NCI-H460 (cell line): ENCODE data around the gene ZNF609. TPM values are rescaled to one million over a fixed set of nuclear protein-coding genes. Genes with fewer than 3 reads are reported as not detected.
"Not testable (repeated sequence)": the region's sequence is repeated elsewhere in the genome, so short reads cannot be mapped to it uniquely, and the experiment has no call there.

Experiments used
- DNase-seq: peaks from one replicate; pipeline ENCODE4 v3.0.0-alpha.2; 2016; ENCODE audit warnings: low read depth; ENCODE audit errors: extremely low read depth
- total RNA-seq: library from RNA; depleted of rRNA; stranded (reverse); fragments of >200 nt; shearing (Covaris generic); gene quantifications from 2 replicates; pipeline ENCODE4 v1.2.3, GENCODE V29; 2014

Gene ZNF609
- total RNA-seq, 1 experiment from 2014 or later: 15.0 TPM

DNA sequence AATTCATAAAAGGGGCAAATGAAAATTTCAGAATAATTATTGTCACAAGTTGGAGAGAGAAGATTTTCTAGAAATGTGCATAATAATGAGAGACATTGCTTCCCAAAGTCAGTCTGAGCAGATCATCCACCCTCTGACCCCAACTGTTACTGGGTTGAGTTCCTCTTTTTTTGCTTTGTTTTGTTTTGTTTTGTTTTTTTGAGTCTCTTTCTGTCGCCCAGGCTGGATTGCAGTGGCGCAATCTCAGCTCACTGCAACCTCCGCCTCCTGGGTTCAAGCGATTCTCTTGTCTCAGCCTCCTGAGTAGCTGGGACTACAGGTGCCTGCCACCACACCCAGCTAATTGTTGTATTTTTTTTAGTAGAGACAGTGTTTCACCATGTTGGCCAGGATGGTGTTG is 179.4 kb downstream of the ZNF609 start:
- DNase-seq: not testable (repeated sequence)

DNA sequence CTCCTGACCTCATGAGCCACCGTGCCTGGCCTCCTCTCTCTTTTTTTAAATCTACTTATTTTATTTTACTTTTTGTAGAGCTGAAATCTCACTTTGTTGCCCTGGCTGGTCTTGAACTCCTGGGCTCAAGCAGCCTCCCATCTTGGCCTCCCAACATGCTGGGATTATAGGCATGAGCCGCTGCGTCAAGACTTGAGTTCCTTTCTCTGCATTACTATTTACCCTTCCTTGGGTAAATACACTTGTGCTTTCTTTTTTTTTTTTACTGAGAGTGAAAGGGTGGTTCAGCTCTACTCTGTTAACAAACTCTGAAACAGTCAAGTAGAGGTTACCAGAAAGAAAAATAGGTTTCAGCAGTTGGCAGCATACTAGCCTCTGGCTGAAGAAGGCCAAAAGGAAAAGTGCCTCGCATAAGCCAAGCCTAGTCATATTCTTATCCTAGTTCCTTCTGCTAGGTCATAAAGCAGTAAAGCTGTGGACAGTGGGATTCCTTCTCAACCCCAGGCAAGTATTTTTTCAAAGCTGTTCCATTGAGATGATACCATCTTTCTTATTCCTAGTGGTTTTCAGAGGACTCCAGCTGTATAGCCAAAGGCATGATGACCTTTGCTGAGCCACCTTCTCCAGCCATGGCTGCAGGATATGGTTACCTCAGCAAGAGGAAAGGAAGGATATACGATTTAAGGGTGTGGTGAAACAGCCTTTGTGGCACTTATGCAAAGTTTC is 179.9 kb downstream of the ZNF609 start:
- no peak for DNase-seq

DNA sequence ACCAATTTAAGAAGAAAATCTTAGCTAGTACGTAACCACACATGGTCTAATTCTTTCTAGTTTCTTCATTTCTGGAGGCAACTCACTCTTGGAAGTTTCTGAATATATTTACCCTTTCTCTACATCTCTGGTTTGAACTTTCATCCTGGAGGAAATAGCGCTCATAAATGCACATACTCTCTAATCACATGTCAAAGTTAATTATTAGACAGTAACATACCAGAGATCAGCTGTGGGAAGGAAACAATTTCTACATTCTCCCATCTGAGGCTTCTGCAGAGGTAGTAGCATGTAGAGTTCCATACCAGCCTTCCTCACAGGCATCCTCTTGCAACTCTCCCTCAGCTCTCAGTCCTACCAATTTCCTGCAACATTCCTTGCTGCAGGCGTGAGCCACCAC is 182.5 kb downstream of the ZNF609 start:
- no peak for DNase-seq

DNA sequence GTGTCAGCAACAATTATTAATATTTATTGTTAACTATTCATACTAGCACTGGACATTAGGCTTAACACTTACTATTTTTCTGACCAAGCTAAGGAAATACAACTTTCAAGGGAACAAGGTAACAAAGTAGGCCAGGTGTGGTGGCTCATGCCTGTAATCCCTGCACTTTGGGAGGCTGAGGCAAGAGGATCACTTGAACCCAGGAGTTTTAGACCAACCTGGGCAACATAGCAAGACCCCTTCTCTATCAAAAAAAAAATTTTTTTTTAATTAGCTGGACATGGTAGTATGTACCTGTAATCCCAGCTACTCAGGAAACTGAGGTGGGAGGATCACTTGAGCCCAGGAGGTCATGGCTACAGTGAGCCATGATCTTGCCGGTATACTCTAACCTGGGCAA is 183.3 kb downstream of the ZNF609 start:
- DNase-seq: no peak

GRCh38 chr15:64644811-64645210 is 184.4 kb downstream of the ZNF609 start:
- DNase-seq: not testable (repeated sequence)

DNA sequence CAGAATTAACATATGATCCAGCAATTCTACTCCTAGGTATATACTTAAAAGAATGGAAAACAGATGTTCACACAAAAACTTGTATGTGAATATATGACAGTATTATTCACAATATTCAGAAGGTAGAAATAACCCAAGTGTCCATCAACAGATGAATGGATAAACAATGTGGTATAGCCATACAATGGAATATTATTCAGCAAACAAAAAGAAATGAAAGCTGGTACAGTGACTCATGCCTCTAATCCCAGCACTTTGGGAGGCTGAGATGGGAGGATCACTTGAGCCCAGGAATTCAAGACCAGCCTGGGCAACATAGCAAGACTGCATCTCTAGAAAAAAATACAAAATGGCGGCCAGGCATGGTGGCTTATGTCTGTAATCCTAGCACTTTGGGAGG is 185.6 kb downstream of the ZNF609 start:
- DNase-seq: no peak

- no peak for DNase-seq
Observed at GRCh38 chr15:64647367-64647766, 187.0 kb downstream of the ZNF609 start.

- no peak for DNase-seq
Observed at GRCh38 chr15:64650552-64650951, 190.2 kb downstream of the ZNF609 start.

GRCh38 chr15:64651601-64652191 is 191.3 kb downstream of the ZNF609 start:
- no peak for DNase-seq

DNA sequence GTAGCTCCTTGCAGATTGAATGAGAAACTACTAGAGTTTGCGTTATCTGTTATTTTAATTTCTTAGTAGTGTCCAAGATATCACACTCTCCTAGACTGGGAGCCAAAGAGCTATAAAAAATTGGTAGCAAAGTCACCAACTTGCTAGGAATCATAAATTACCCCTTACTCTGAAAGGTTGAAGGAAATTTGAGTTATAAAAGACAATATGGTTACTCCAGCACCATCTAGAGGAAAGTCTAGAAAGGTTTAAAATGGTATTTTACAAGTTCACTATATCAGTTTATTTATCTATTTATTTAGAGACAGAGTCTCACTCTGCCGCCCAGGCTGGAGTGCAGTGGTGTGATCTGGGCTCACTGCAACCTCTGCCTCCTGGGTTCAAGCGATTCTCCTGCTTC is 193.4 kb downstream of the ZNF609 start:
- DNase-seq: no peak

DNA sequence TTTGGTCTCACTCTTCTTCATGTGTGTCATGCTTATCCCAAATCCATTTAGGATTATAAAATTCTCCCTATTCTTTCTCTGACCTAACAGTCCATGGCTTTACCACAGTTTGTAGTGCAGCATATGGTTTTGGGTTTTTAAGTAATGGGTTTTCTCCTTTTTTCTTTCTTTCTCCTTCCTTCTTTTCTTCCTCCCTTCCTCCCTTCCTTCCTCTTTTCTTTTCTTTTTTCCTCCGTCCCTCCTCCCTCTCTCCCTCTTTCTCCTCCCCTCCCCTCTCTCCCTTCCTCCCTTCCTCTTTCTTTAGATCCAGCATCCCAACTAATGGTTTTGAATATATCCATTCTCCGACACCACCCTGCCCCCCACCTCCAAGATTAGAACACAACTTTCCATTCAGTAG is 196.1 kb downstream of the ZNF609 start:
- DNase-seq: no peak

DNA sequence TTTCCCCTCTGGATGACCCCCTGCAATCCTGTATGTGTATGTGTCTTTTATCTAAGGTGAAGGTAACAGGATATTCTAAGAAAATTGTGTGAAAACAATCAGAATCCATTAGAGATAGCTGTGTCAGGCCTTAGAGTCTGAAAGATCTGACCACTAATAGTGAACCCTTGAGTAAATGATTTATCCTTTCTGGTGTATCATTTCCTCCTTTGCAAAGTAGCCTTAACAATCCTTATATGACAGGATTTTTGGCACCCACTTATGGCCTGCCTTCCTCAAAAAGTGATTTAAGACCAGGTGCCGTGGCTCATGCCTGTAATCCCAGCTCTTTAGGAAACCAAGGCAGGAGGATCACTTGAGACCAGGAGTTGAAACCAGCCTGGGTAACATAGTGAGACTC is 204.8 kb downstream of the ZNF609 start:
- DNase-seq: no peak

DNA sequence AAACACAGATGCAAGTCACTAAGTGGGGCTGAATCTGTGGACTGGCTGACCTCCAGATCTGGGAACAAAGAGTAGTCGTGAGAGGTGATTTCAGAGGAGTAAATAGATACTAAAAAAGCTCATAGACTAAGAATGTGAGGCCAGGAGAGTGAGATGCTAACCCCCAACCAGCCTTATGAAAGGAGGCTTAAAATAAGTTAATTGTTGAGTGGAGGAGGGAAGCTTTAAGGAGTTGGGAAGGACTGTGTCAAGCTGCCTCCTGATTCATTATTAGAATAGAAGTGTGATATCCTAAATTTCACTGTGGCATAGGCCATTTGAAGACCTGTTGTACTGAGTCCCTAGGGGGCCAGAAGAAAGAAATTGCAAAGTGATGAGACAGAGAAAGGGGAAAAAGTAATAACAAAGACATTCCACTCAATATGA is 207.4 kb downstream of the ZNF609 start:
- DNase-seq: no peak

- no peak for DNase-seq
Observed at GRCh38 chr15:64673866-64674265, 213.5 kb downstream of the ZNF609 start.

DNA sequence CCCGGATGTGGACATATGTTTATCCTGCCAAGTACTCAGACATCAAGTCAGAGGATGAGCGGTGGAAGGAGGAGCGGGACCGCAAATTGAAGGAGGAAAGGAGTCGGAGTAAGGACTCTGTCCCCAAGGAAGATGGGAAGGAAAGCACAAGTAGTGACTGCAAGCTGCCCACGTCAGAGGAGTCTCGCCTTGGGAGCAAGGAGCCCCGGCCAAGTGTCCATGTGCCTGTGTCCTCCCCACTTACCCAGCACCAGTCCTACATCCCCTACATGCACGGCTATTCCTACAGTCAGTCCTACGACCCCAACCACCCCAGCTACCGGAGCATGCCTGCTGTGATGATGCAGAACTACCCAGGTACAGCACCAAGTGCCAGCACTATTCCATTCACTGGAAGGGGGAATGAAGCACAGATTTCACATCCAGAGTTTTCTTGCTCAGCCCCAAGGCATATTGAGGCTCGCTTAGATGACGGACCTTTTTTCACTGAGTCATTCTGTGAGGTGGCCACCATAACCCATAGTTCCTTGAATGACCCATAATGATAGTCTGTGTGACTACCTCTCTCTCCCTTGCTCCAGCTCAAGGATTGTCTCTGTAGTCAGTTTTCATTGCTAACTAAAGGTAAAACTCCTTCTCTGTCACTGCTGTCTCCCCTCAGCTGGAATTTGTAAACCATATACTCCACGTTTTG is 217.9 kb downstream of the ZNF609 start:
- DNase-seq: no peak

- no peak for DNase-seq
Observed at GRCh38 chr15:64680097-64680496, 219.7 kb downstream of the ZNF609 start.

GRCh38 chr15:64681424-64682024 is 221.1 kb downstream of the ZNF609 start:
- DNase-seq: peak; percentile 75

DNA sequence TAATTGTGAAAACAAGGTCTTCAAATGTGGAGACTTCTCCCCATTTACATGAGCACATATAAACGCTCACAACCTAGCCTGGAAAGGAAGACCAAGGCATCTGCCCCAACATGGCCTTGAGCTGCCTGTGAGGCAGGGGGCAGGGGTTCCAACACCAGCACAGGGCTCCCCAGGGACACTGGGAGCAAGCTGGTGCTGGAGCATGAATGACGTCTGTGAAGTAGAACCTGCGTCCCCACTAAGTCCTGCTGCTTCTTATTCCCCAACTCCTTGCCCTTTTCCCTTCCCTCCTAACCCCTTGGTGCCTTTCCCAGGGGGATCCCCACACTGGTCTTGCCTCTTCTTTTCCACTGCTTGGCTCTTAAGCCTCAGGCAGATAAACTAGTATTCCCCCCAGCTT is 221.9 kb downstream of the ZNF609 start:
- DNase-seq: no peak

DNA sequence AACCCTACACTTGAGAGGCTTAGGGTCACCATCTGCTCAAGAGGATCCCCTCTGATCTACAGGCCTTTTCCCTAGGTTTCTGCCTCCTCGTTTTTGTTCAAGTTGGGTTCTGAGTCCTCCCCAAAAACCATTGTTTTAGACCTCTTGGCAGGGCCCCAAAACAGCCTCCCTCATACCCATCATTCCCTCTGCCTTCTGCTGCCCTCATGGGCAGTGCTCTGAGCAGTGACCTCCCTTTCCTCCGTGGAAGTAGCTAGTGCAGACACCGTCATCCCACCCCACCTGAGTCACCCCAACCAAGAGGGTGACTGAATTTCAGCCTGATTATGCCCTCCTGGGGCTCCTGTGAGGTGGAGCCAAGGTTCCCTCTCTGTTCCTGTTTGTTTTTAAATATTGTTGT is 223.0 kb downstream of the ZNF609 start:
- DNase-seq: no peak

DNA sequence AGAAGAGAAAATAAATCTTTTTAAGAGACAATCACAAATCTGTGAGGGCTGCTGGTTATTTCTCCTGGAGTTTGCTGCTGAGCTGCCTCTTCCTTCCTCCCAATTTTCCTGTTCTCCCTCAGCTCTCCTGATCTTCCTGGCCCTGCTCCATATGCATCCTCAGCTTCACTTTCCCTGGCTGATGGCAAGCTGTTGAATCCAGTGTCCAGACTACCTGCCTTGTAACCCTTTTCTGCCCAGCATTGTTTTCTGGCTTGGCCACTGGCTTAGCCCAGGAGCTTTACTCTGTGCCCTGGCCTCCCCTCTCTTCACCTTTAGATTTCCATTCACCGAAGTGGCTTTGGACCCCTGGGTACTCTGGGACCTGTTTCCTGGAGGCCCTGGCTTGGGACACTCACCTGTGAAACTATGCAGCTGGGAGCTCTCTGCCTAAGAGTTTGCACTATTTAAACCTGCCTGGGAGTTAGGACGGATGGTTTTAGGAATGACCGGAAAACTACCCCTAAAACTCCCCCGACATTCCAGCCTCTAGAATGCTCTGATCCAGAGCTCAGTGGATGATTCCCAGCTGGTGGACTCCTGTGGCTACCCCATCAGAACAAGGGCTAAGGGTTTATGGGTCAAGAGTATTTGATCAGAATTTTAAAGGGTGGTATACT is 225.0 kb downstream of the ZNF609 start:
- no peak for DNase-seq

DNA sequence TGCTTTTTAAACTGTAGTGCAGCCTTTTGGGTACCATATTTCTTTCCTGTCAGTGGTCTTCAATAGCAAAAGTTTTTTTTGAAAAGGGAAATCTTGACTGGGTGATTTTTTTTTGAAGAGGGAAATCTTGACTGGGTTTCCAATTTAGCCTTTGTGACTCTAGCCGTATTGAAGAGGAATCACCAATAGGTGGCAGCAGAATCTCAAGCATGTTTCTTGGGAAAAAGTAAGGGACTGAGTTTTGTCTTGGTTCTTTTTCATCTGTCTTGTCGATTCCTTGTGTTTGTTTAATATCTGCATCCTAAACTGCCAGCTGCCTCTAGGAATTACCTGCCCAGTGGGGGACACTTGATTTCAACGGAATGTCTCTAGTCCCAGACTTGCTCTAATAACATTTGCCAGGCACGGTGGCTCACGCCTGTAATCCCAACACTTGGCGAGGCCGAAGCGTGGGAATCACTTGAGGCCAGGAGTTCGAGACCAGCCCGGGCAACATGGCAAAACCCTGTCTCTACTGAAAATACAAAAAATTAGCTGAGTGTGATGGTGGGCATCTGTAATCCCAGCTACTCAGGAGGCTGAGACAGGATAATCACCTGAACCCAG is 225.9 kb downstream of the ZNF609 start:
- peak; percentile 50 for DNase-seq
